Measurements from ENCODE around the gene BLNK.

- TF ChIP-seq ZNF184 (tag by site-specific recombination; IDR thresholded peaks at IDR 0.05) = no peak
- TF ChIP-seq CTCF (tag by site-specific recombination; IDR thresholded peaks at IDR 0.05) = no peak
- TF ChIP-seq PRDM10 (tag by site-specific recombination; IDR thresholded peaks at IDR 0.05) = no peak
- no peak for TF ChIP-seq PBX3 (CRISPR knock-in tag; IDR thresholded peaks at IDR 0.05)
- TF ChIP-seq ZNF701 (tag by site-specific recombination; IDR thresholded peaks at IDR 0.05) = no peak
- TF ChIP-seq ZNF704 (tag by site-specific recombination; IDR thresholded peaks at IDR 0.05) = no peak
- TF ChIP-seq BCL11A (tag by site-specific recombination; IDR thresholded peaks at IDR 0.05; ENCODE audit: low read depth) = no peak
- TF ChIP-seq ZNF600 (tag by site-specific recombination; IDR thresholded peaks at IDR 0.05) = no peak
These were observed 30.2 kb upstream of the BLNK start for GRCh38 chr10:96301616-96302015.

All from HEK293 (cell line).